ENCODE measurements around the gene SBF1. TPM values are rescaled to one million over a fixed set of nuclear protein-coding genes. Genes with fewer than 3 reads are reported as not detected.

Gene SBF1
- total and polyA plus RNA-seq, 4 donors = 8.3 to 37.6 (median 16.4) TPM

DNA sequence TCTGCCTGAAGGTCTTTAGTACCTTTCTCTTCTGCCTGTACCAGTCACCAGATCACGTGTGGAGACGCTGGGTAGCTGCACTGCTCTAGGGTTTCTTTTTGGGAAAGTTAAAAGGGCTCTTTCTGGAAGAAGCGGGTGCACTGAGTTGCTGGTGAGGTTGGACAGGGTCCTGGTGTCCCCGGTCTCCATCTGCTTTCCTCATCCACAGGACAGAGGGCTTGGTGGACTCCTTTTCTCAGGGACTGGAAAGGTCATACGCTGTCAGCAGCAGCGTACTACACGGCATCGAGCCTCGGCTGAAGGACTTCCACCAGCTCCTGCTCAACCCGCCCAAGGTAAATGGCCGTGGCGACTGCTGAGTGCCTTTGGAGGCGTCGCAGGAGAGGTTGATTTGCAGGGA lies 52.8 kb downstream of the SBF1 start:
- Histone ChIP-seq H3K4me3 (ENCODE audit: low read depth in 1 of 3, low read length in 3 of 3) (no peak overlapping the region), H3K27me3 (ENCODE audit: control insufficient read depth in 4 of 4, insufficient read depth in 4 of 4, low read length in 3 of 4) (no peaks in the 10 kb centered on the region), H3K36me3 (ENCODE audit: control insufficient read depth in 4 of 4, insufficient read depth in 3 of 4, low read depth in 1 of 4, low read length in 3 of 4) (peaks cover 28 to 83% (median 72%) of the 10 kb centered on the region in 4 donors), H3K4me1 (ENCODE audit: control insufficient read depth in 4 of 4, insufficient read depth in 4 of 4, low read length in 3 of 4) (no peaks in the 10 kb centered on the region), H3K27ac (ENCODE audit: low read depth in 1 of 2, low read length in 2 of 2) (no peak overlapping the region), H3K9ac (ENCODE audit: low read depth in 1 of 2, low read length in 2 of 2) (no peak overlapping the region), H3K9me3 (ENCODE audit: control insufficient read depth in 4 of 4, low read length in 3 of 4) (no peaks in the 10 kb centered on the region)
- TF ChIP-seq EGR1 (IDR thresholded peaks at IDR 0.05; ENCODE audit: low read depth in 2 of 2) (no peak), RAD21 (IDR thresholded peaks at IDR 0.05) (no peak), RXRA (IDR thresholded peaks at IDR 0.05) (no peak), NR2F2 (IDR thresholded peaks at IDR 0.05) (no peak), GABPA (IDR thresholded peaks at IDR 0.05 in 1 of 2, conservative IDR thresholded peaks at IDR 0.05 in 1 of 2) (no peak), HNF4A (conservative IDR thresholded peaks at IDR 0.05) (no peak), YY1 (IDR thresholded peaks at IDR 0.05) (no peak), JUND (IDR thresholded peaks at IDR 0.05) (no peak)
- TF ChIP-seq, protein P1, sequence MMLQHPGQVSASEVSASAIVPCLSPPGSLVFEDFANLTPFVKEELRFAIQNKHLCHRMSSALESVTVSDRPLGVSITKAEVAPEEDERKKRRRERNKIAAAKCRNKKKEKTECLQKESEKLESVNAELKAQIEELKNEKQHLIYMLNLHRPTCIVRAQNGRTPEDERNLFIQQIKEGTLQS (IDR thresholded peaks at IDR 0.05) = no peak
- TF ChIP-seq, protein P2, sequence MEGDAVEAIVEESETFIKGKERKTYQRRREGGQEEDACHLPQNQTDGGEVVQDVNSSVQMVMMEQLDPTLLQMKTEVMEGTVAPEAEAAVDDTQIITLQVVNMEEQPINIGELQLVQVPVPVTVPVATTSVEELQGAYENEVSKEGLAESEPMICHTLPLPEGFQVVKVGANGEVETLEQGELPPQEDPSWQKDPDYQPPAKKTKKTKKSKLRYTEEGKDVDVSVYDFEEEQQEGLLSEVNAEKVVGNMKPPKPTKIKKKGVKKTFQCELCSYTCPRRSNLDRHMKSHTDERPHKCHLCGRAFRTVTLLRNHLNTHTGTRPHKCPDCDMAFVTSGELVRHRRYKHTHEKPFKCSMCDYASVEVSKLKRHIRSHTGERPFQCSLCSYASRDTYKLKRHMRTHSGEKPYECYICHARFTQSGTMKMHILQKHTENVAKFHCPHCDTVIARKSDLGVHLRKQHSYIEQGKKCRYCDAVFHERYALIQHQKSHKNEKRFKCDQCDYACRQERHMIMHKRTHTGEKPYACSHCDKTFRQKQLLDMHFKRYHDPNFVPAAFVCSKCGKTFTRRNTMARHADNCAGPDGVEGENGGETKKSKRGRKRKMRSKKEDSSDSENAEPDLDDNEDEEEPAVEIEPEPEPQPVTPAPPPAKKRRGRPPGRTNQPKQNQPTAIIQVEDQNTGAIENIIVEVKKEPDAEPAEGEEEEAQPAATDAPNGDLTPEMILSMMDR (IDR thresholded peaks at IDR 0.05; ENCODE audit: low read depth, low read length, missing input control) = no peak
- TF ChIP-seq, protein P3, sequence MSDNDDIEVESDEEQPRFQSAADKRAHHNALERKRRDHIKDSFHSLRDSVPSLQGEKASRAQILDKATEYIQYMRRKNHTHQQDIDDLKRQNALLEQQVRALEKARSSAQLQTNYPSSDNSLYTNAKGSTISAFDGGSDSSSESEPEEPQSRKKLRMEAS (IDR thresholded peaks at IDR 0.05) = no peak
- 98% methylated on average over 14 of the region's 14 CpGs for WGBS
- no peak for DNase-seq (ENCODE audit: low spot score)

DNA sequence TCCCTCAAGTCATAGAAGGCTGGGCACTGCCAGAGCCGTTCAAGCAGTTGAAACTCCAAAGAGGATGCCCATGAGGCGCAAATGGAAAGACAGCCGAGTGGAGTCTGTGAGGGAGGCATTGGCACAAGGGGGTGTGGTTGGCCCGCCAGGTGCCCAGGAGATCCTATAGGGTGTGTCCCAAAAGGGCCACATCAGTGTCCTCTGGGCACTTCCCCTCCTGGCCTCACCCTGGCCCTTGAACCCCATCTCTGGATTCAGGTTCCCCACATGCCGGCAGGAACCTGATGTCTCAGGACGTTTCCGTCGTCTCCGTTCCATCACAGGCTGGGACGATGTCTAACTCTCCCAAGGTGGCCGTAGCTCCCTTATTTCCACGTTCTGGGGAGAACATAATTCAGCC lies 54.3 kb downstream of the SBF1 start:
- Histone ChIP-seq H3K9me3 (ENCODE audit: control insufficient read depth in 4 of 4, low read length in 3 of 4) (no peaks in the 10 kb centered on the region), H3K4me3 (ENCODE audit: low read depth in 1 of 3, low read length in 3 of 3) (no peak overlapping the region), H3K27me3 (ENCODE audit: control insufficient read depth in 4 of 4, insufficient read depth in 4 of 4, low read length in 3 of 4) (no peaks in the 10 kb centered on the region), H3K4me1 (ENCODE audit: control insufficient read depth in 4 of 4, insufficient read depth in 4 of 4, low read length in 3 of 4) (no peaks in the 10 kb centered on the region), H3K36me3 (ENCODE audit: control insufficient read depth in 4 of 4, insufficient read depth in 3 of 4, low read depth in 1 of 4, low read length in 3 of 4) (peaks cover 38 to 94% (median 81%) of the 10 kb centered on the region in 4 donors), H3K9ac (ENCODE audit: low read depth in 1 of 2, low read length in 2 of 2) (no peak overlapping the region), H3K27ac (ENCODE audit: low read depth in 1 of 2, low read length in 2 of 2) (no peak overlapping the region)
- WGBS = 89% methylated on average over 12 of the region's 12 CpGs
- TF ChIP-seq SP1 (IDR thresholded peaks at IDR 0.05) (no peak), FOXA1 (IDR thresholded peaks at IDR 0.05) (no peak), TAF1 (conservative IDR thresholded peaks at IDR 0.05) (no peak), HNF4G (IDR thresholded peaks at IDR 0.05) (no peak), EGR1 (IDR thresholded peaks at IDR 0.05; ENCODE audit: low read depth in 2 of 2) (no peak), NR2F2 (IDR thresholded peaks at IDR 0.05) (no peak), YY1 (IDR thresholded peaks at IDR 0.05) (no peak), RAD21 (IDR thresholded peaks at IDR 0.05) (no peak), HNF4A (conservative IDR thresholded peaks at IDR 0.05) (no peak)
- TF ChIP-seq, protein P1 (IDR thresholded peaks at IDR 0.05) = no peak
- TF ChIP-seq, protein P4, sequence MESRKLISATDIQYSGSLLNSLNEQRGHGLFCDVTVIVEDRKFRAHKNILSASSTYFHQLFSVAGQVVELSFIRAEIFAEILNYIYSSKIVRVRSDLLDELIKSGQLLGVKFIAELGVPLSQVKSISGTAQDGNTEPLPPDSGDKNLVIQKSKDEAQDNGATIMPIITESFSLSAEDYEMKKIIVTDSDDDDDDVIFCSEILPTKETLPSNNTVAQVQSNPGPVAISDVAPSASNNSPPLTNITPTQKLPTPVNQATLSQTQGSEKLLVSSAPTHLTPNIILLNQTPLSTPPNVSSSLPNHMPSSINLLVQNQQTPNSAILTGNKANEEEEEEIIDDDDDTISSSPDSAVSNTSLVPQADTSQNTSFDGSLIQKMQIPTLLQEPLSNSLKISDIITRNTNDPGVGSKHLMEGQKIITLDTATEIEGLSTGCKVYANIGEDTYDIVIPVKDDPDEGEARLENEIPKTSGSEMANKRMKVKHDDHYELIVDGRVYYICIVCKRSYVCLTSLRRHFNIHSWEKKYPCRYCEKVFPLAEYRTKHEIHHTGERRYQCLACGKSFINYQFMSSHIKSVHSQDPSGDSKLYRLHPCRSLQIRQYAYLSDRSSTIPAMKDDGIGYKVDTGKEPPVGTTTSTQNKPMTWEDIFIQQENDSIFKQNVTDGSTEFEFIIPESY (IDR thresholded peaks at IDR 0.05) = no peak
- no peak for DNase-seq (ENCODE audit: low spot score)
